Fibroblast of lung (primary cell): Measurements from ENCODE around the gene ZNF836.

Source experiments
- EZH2 ChIP-seq: IDR thresholded peaks from 2 replicates; pipeline ENCODE4 v1.5.1; 2012; ENCODE audit warnings: low read length, control low read depth, mild to moderate bottlenecking; ENCODE audit errors: missing control alignments
- TF ChIP-seq, protein P1 (sequence below), 2 donors: IDR thresholded peaks in 1 of 2; conservative IDR thresholded peaks in 1 of 2; 1 replicate in 1 of 2; 2 replicates in 1 of 2; pipeline ENCODE4 v1.5.1; 2011 to 2012; ENCODE audit warnings: low read length in 2 of 2, control low read depth in 1 of 2, inconsistent platforms in 1 of 2, low read depth in 1 of 2, mild to moderate bottlenecking in 1 of 2

DNA sequence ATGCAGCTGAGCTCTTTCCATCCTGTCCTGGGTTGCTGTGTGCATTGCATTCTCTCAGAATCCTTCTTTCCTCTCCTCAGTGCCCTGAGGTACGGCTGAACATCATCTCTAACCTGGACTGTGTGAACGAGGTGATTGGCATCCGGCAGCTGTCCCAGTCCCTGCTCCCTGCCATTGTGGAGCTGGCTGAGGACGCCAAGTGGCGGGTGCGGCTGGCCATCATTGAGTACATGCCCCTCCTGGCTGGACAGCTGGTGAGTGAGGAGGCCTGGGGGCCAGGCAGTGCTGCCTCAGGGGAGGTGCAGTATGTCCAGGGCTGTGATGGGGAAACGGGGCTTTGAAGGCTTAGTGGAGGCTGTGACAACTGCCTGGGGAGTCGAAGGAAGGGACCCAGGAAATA is 48.2 kb upstream of the ZNF836 start:
- no peak for TF ChIP-seq EZH2
- TF ChIP-seq, protein P1, sequence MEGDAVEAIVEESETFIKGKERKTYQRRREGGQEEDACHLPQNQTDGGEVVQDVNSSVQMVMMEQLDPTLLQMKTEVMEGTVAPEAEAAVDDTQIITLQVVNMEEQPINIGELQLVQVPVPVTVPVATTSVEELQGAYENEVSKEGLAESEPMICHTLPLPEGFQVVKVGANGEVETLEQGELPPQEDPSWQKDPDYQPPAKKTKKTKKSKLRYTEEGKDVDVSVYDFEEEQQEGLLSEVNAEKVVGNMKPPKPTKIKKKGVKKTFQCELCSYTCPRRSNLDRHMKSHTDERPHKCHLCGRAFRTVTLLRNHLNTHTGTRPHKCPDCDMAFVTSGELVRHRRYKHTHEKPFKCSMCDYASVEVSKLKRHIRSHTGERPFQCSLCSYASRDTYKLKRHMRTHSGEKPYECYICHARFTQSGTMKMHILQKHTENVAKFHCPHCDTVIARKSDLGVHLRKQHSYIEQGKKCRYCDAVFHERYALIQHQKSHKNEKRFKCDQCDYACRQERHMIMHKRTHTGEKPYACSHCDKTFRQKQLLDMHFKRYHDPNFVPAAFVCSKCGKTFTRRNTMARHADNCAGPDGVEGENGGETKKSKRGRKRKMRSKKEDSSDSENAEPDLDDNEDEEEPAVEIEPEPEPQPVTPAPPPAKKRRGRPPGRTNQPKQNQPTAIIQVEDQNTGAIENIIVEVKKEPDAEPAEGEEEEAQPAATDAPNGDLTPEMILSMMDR (conservative IDR thresholded peaks at IDR 0.05 in 1 of 2, IDR thresholded peaks at IDR 0.05 in 1 of 2; ENCODE audit: low read depth in 1 of 2, low read length in 2 of 2) = no peak
